Parathyroid adenoma (tissue), 2 donors: ENCODE measurements around the gene RPS6KC1.
"Not testable (repeated sequence)": the region's sequence is repeated elsewhere in the genome, so short reads cannot be mapped to it uniquely, and the experiment has no call there.

Experiments used
- H2AFZ ChIP-seq: fragments of 300-600 bp; sonication (generic); one replicate; pipeline ENCODE4 v1.7.0; 2017; ENCODE audit warnings: antibody characterized with exemption, mild to moderate bottlenecking
- H3K27ac ChIP-seq: fragments of 300-600 bp; sonication (generic); one replicate; pipeline ENCODE4 v1.7.0; 2017
- H3K27me3 ChIP-seq: fragments of 300-600 bp; sonication (generic); one replicate; pipeline ENCODE4 v1.7.0; 2017; ENCODE audit warnings: low read length; ENCODE audit not compliant: control insufficient read depth, insufficient read depth
- H3K36me3 ChIP-seq: fragments of 300-600 bp; sonication (generic); one replicate; pipeline ENCODE4 v1.7.0; 2017; ENCODE audit warnings: low read length; ENCODE audit not compliant: control insufficient read depth, insufficient read depth
- H3K4me1 ChIP-seq: fragments of 300-600 bp; sonication (generic); one replicate; pipeline ENCODE4 v1.7.0; 2017; ENCODE audit warnings: control low read depth
- H3K4me2 ChIP-seq: fragments of 300-600 bp; sonication (generic); one replicate; pipeline ENCODE4 v1.7.0; 2017; ENCODE audit warnings: low read length
- H3K4me3 ChIP-seq: fragments of 300-600 bp; sonication (generic); one replicate; pipeline ENCODE4 v1.7.0; 2017; ENCODE audit warnings: low read depth, low read length
- H3K79me2 ChIP-seq: fragments of 300-600 bp; sonication (generic); one replicate; pipeline ENCODE4 v1.7.0; 2017; ENCODE audit warnings: control low read depth
- H3K9ac ChIP-seq: fragments of 300-600 bp; sonication (generic); one replicate; pipeline ENCODE4 v1.7.0; 2017; ENCODE audit warnings: mild to moderate bottlenecking
- H3K9me3 ChIP-seq: fragments of 300-600 bp; sonication (generic); one replicate; pipeline ENCODE4 v1.7.0; 2017; ENCODE audit warnings: low read length; ENCODE audit not compliant: control insufficient read depth
- TF ChIP-seq, protein P1 (sequence below): fragments of 300-600 bp; sonication (generic); IDR thresholded peaks from one replicate; pipeline ENCODE4 v1.7.0; 2017; ENCODE audit warnings: antibody characterized with exemption, mild to moderate bottlenecking
- donor health status: primary hyperparathyroidism.

Gene RPS6KC1

DNA sequence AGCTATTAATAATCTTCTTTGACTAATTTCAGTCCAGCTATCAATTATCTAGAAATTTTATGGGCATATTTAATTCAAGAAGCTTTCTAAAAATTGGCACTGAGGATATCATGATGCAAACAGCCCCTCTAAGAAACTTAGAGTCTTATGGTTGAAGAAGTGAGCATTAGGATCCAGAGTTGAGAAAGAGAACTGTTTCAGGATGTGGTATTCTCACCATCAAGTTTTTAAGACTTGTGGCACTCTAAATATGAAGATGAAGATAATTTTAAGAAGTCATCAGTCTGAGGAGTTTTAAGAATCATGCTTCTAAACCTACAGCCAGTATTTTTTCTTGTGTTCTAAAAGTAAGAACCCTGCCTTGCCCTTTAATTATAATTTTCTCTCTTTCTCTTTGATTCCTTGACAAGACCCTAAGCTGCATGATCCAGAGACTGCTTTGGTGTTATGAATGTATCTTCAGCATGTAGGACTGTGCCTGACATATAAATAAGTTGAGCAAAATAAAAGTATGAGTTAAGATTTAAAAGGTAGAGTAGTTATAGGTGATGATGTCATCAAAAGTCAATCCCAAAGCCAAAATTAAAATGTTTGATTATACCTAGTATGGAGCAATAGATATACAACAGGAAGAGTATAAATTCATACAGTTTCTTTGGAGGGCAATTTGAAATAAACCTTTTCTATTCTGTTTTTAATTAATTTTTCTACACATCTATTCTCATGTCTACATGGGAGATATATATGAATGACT lies 39.1 kb downstream of the RPS6KC1 start:
- no peaks in the 10 kb centered on the region for H3K36me3 ChIP-seq
- H3K9me3 ChIP-seq, result no peaks in the 10 kb centered on the region
- no peaks in the 10 kb centered on the region for H3K79me2 ChIP-seq
- H3K4me2 ChIP-seq, result no peak overlapping the region
- H3K27me3 ChIP-seq, result no peaks in the 10 kb centered on the region
- no peak overlapping the region for H2AFZ ChIP-seq
- TF ChIP-seq, protein P1, sequence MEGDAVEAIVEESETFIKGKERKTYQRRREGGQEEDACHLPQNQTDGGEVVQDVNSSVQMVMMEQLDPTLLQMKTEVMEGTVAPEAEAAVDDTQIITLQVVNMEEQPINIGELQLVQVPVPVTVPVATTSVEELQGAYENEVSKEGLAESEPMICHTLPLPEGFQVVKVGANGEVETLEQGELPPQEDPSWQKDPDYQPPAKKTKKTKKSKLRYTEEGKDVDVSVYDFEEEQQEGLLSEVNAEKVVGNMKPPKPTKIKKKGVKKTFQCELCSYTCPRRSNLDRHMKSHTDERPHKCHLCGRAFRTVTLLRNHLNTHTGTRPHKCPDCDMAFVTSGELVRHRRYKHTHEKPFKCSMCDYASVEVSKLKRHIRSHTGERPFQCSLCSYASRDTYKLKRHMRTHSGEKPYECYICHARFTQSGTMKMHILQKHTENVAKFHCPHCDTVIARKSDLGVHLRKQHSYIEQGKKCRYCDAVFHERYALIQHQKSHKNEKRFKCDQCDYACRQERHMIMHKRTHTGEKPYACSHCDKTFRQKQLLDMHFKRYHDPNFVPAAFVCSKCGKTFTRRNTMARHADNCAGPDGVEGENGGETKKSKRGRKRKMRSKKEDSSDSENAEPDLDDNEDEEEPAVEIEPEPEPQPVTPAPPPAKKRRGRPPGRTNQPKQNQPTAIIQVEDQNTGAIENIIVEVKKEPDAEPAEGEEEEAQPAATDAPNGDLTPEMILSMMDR, result no peak
- no peaks in the 10 kb centered on the region for H3K4me1 ChIP-seq
- no peak overlapping the region for H3K9ac ChIP-seq
- H3K4me3 ChIP-seq, result no peak overlapping the region
- no peak overlapping the region for H3K27ac ChIP-seq

DNA sequence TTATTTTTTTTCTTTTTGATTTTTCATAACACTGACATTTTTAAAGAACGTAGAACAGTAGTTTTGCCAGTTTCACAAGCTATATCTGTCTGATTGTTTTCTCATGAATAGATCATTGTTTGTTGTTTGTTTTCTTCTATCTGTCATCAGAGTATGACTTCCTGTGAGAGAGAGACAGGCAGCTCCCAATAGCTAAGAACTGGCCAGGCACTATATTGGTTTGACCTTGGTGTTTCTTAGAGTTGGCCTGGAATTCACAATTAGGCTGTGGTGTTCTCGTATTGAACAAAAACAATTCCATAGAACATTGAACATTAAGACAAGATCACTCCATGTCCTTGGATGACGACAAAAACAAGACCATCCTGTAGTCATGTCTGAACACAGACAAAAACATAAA lies 43.4 kb downstream of the RPS6KC1 start:
- H3K27ac ChIP-seq, result no peak overlapping the region
- no peak overlapping the region for H3K4me2 ChIP-seq
- H2AFZ ChIP-seq, result no peak overlapping the region
- no peaks in the 10 kb centered on the region for H3K4me1 ChIP-seq
- no peak overlapping the region for H3K4me3 ChIP-seq
- H3K27me3 ChIP-seq, result no peaks in the 10 kb centered on the region
- H3K9me3 ChIP-seq, result no peaks in the 10 kb centered on the region
- TF ChIP-seq, protein P1, result no peak
- H3K36me3 ChIP-seq, result no peaks in the 10 kb centered on the region
- no peak overlapping the region for H3K9ac ChIP-seq
- no peaks in the 10 kb centered on the region for H3K79me2 ChIP-seq

GRCh38 chr1:213095467-213095866 lies 44.4 kb downstream of the RPS6KC1 start:
- Histone ChIP-seq H3K27ac (no peak overlapping the region), H3K4me2 (no peak overlapping the region), H3K36me3 (no peaks in the 10 kb centered on the region), H3K27me3 (no peaks in the 10 kb centered on the region), H3K9ac (no peak overlapping the region), H2AFZ (no peak overlapping the region), H3K4me1 (no peaks in the 10 kb centered on the region), H3K79me2 (no peaks in the 10 kb centered on the region), H3K9me3 (no peaks in the 10 kb centered on the region), H3K4me3 (no peak overlapping the region)
- TF ChIP-seq, protein P1, result no peak

GRCh38 chr1:213099682-213100399 lies 48.8 kb downstream of the RPS6KC1 start:
- Histone ChIP-seq H3K4me3 (no peak overlapping the region), H3K4me1 (no peaks in the 10 kb centered on the region), H3K9me3 (no peaks in the 10 kb centered on the region), H3K27ac (no peak overlapping the region), H3K4me2 (no peak overlapping the region), H3K9ac (no peak overlapping the region), H2AFZ (no peak overlapping the region), H3K27me3 (no peaks in the 10 kb centered on the region), H3K36me3 (no peaks in the 10 kb centered on the region), H3K79me2 (no peaks in the 10 kb centered on the region)
- TF ChIP-seq, protein P1, result no peak

DNA sequence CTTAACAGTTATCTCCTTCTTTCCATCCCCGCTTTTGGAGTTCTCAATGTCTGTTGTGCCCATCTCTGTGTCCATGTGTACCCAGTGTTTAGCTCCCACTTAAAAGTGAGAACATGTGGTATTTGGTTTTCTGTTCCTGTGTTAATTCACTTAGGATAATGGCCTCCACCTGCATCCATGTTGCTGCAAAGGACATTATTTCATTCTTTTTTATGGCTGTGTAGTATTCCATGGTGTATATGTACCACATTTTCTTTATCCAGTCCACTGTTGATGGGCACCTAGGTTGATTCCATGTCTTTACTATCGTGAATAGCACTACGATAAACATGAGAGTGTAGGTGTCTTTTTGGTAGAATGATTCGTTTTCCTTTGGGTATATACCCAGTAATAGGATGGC lies 49.5 kb downstream of the RPS6KC1 start:
- H3K4me3 ChIP-seq, H3K9ac ChIP-seq, H3K4me1 ChIP-seq, H2AFZ ChIP-seq, H3K27ac ChIP-seq, H3K36me3 ChIP-seq, H3K9me3 ChIP-seq, H3K4me2 ChIP-seq, H3K27me3 ChIP-seq, H3K79me2 ChIP-seq: not testable (repeated sequence)
